A673 (cell line): ENCODE results near the gene CYB561D2.

Experiments
- CTCF ChIP-seq: fragments of 300-800, 200-600 bp; sonication (generic); conservative IDR thresholded peaks from 2 replicates; pipeline ENCODE4 v1.5.1; 2017; ENCODE audit warnings: low read depth, mild to moderate bottlenecking, antibody characterized with exemption, low read length, moderate library complexity, mixed read lengths
- EZH2 ChIP-seq: fragments of 200-600 bp; sonication (generic); IDR thresholded peaks from 2 replicates; pipeline ENCODE4 v1.6.1; 2017; ENCODE audit warnings: borderline replicate concordance, low read depth, mild to moderate bottlenecking, mixed read lengths, antibody characterized with exemption, low read length; ENCODE audit not compliant: poor library complexity, severe bottlenecking

GRCh38 chr3:50375258-50375931 is 24.7 kb downstream of the CYB561D2 start:
- TF ChIP-seq CTCF (0 out of 2 replicates have a peak, but pooled peaks have one; percentile 34), EZH2 (no peak)
